ENCODE data around the gene CENPP.

DNA sequence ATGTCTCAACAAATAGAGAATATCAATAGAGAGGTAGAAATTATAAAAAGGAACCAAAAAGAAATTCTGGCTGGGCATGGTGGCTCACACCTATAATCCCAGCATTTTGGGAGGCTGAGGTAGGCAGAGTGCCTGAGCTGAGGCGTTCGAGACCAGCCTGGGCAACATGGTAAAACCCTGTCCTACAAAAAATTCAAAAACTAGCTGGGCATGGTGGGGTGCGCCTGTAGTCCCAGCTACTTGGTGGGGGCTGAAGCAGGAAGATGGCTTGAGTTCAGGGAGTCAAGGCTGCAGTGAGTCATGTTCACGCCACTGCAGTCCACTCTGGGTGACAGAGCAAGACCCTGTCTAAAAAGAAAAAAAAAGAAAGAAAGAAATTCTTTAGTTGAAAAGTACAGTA, 319.3 kb downstream of the CENPP start:
- TF ChIP-seq, protein P1, sequence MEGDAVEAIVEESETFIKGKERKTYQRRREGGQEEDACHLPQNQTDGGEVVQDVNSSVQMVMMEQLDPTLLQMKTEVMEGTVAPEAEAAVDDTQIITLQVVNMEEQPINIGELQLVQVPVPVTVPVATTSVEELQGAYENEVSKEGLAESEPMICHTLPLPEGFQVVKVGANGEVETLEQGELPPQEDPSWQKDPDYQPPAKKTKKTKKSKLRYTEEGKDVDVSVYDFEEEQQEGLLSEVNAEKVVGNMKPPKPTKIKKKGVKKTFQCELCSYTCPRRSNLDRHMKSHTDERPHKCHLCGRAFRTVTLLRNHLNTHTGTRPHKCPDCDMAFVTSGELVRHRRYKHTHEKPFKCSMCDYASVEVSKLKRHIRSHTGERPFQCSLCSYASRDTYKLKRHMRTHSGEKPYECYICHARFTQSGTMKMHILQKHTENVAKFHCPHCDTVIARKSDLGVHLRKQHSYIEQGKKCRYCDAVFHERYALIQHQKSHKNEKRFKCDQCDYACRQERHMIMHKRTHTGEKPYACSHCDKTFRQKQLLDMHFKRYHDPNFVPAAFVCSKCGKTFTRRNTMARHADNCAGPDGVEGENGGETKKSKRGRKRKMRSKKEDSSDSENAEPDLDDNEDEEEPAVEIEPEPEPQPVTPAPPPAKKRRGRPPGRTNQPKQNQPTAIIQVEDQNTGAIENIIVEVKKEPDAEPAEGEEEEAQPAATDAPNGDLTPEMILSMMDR (IDR thresholded peaks at IDR 0.05), result no peak
- no peak for TF ChIP-seq POLR2A (IDR thresholded peaks at IDR 0.05)

Data from vagina (tissue), 2 donors.